ENCODE results near the gene OR2A12. TPM values are rescaled to one million over a fixed set of nuclear protein-coding genes. Genes with fewer than 3 reads are reported as not detected.

The OR2A12 gene
- total RNA-seq, 1 experiment from 2014 or later: not detected

DNA sequence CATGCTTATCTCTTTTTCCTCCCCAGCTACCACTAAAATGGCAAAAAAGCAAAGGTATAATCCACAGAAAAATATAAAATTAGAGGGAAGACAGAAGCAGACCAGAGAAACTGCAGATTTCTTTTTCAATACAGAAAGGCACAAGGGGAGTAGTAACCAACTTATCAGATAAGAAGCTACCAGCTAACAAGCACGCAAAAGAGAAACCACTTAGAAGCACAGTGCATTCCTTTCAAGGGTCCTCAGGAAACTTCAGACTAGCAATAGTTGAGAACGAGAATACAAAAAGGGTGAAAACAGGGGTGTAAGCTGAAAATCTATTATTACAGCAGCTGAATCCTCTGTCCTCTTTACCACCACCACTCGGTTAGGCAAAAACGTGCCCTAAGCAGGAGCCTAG lies 47.2 kb upstream of the OR2A12 start:
- intact Hi-C loops (cut with micrococcal nuclease; ENCODE audit: unreplicated experiment): no loop called here
- H3K4me1 ChIP-seq (ENCODE audit: insufficient read depth, low read length, poor library complexity, severe bottlenecking): no peaks in the 10 kb centered on the region
- DNase-seq (ENCODE audit: low spot score): no peak
- H3K9me3 ChIP-seq (ENCODE audit: low read depth, low read length, poor library complexity, severe bottlenecking): no peaks in the 10 kb centered on the region
- H3K36me3 ChIP-seq (ENCODE audit: insufficient read depth, low read length, poor library complexity, severe bottlenecking): no peaks in the 10 kb centered on the region
- POLR2A ChIA-PET (ENCODE audit: low non-redundant PET): no interaction called here
- H3K4me3 ChIP-seq (ENCODE audit: low read depth, low read length, poor library complexity, severe bottlenecking): no peak overlapping the region
- TF ChIP-seq CTCF (conservative IDR thresholded peaks at IDR 0.05; ENCODE audit: low read depth, low read length): no peak
- no peak for TF ChIP-seq EZH2 (IDR thresholded peaks at IDR 0.05; ENCODE audit: borderline replicate concordance, low read depth, low read length, poor library complexity, severe bottlenecking)
- no peaks in the 10 kb centered on the region for H3K27me3 ChIP-seq (replicated peaks; ENCODE audit: insufficient read depth, low read depth, low read length, poor library complexity)
- no TSS peak for BruUV-seq (replicated peaks)
- CTCF ChIA-PET: no interaction called here
- H3K27ac ChIP-seq (ENCODE audit: low read depth, low read length, poor library complexity, severe bottlenecking): no peak overlapping the region

GRCh38 chr7:144048648-144049047 lies 37.4 kb upstream of the OR2A12 start, which contains the start of gene OR2A5:
OR2A5 (plus strand) TSS chr7:144048948; CDS start chr7:144050402, 1,454 bp downstream.
- BruUV-seq (replicated peaks): no TSS peak
- intact Hi-C loops (cut with micrococcal nuclease; ENCODE audit: unreplicated experiment): no loop called here
- Histone ChIP-seq H3K4me3 (ENCODE audit: low read depth, low read length, poor library complexity, severe bottlenecking) (no peak within 1 kb of the TSS), H3K4me1 (ENCODE audit: insufficient read depth, low read length, poor library complexity, severe bottlenecking) (no peaks in the 10 kb centered on the region), H3K27me3 (replicated peaks; ENCODE audit: insufficient read depth, low read depth, low read length, poor library complexity) (no peaks in the 10 kb centered on the region), H3K36me3 (ENCODE audit: insufficient read depth, low read length, poor library complexity, severe bottlenecking) (no peaks in the 10 kb centered on the region), H3K27ac (ENCODE audit: low read depth, low read length, poor library complexity, severe bottlenecking) (no peak within 1 kb of the TSS), H3K9me3 (ENCODE audit: low read depth, low read length, poor library complexity, severe bottlenecking) (no peaks in the 10 kb centered on the region)
- no peak for DNase-seq (ENCODE audit: low spot score)
- TF ChIP-seq CTCF (conservative IDR thresholded peaks at IDR 0.05; ENCODE audit: low read depth, low read length) (no peak), EZH2 (IDR thresholded peaks at IDR 0.05; ENCODE audit: borderline replicate concordance, low read depth, low read length, poor library complexity, severe bottlenecking) (no peak)
- POLR2A ChIA-PET (ENCODE audit: low non-redundant PET): no interaction called here
- CTCF ChIA-PET: interaction anchor here (0.6 kb wide), 1 partner anchor 211 kb away, joined by 13 read pairs; no protein-coding TSS in a partner anchor

DNA sequence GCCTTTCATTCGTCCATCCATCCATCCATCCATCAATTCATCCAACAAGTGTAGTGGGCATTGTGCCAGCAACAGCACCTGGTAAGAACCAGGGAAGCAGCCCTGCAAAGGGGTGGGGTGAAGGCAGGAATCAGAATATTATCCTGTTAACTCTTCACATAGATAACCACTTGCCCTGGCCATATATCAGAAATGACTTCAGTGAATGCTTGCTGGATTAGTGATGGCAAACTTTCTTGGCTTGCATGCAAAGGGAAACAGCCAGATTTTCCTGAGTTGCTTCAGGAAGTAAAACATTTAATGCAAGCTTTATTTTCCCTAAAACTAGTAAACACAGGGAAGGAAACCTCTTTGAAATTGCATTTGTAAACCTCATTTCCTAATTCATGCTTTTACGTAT lies 36.6 kb upstream of the OR2A12 start:
- no peak overlapping the region for H3K4me3 ChIP-seq (ENCODE audit: low read depth, low read length, poor library complexity, severe bottlenecking)
- no TSS peak for BruUV-seq (replicated peaks)
- ChIA-PET CTCF (no interaction called here), POLR2A (ENCODE audit: low non-redundant PET) (no interaction called here)
- no peaks in the 10 kb centered on the region for H3K4me1 ChIP-seq (ENCODE audit: insufficient read depth, low read length, poor library complexity, severe bottlenecking)
- no peaks in the 10 kb centered on the region for H3K9me3 ChIP-seq (ENCODE audit: low read depth, low read length, poor library complexity, severe bottlenecking)
- no peak for DNase-seq (ENCODE audit: low spot score)
- no peak for TF ChIP-seq EZH2 (IDR thresholded peaks at IDR 0.05; ENCODE audit: borderline replicate concordance, low read depth, low read length, poor library complexity, severe bottlenecking)
- no peak for TF ChIP-seq CTCF (conservative IDR thresholded peaks at IDR 0.05; ENCODE audit: low read depth, low read length)
- intact Hi-C loops (cut with micrococcal nuclease; ENCODE audit: unreplicated experiment): no loop called here
- H3K27ac ChIP-seq (ENCODE audit: low read depth, low read length, poor library complexity, severe bottlenecking): no peak overlapping the region
- H3K36me3 ChIP-seq (ENCODE audit: insufficient read depth, low read length, poor library complexity, severe bottlenecking): no peaks in the 10 kb centered on the region
- no peaks in the 10 kb centered on the region for H3K27me3 ChIP-seq (replicated peaks; ENCODE audit: insufficient read depth, low read depth, low read length, poor library complexity)

Data from A673 (cell line).